GM18520 (cell line): ENCODE data around the gene APMAP.

Experiments
- ATAC-seq: cut with Tn5 transposase; IDR thresholded peaks from one replicate; pipeline ENCODE4 v1.9.1; 2021; ENCODE audit not compliant: unreplicated experiment

APMAP gene

DNA sequence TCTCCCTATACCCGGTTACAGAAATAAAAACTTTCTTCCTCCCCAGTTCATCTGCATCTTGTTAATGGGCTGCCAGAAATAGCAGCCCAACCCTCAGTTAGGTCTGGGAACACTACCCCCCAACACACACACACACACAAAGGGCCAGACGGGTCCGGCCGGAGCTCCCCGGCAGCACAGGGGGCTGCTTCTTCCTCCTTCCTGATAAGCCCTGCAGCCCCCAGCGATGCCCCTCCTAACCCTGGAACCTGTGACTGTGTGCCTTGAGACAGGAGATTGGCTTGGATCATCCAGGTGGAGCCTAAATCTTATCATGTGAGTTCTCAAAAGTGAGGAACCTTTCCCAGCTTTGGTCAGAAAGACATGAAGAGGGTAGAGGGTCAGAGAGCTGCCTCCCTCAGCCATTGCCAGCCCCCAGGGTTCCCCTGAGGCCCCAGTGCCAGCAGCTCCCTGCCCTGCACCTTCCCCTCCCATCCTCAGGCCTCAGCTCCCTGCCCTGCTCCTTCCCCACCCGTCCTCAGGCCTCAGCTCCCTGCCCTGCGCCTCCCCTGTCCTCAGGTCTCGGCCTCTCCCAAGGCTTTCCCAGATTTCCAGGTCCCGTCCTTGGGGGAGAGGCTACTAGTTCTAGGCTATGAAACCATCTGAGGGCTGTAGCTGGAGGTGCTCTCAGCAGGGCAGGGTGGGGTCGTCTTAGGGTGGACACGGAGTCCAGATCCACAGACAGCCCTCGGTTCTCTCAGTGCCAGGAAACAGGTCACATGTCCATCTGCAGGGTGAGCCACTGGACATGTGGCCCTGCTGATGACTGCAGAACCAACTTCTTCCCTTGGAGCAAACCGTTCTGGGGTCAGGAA, 77.9 kb downstream of the APMAP start:
- ATAC-seq, result no peak

DNA sequence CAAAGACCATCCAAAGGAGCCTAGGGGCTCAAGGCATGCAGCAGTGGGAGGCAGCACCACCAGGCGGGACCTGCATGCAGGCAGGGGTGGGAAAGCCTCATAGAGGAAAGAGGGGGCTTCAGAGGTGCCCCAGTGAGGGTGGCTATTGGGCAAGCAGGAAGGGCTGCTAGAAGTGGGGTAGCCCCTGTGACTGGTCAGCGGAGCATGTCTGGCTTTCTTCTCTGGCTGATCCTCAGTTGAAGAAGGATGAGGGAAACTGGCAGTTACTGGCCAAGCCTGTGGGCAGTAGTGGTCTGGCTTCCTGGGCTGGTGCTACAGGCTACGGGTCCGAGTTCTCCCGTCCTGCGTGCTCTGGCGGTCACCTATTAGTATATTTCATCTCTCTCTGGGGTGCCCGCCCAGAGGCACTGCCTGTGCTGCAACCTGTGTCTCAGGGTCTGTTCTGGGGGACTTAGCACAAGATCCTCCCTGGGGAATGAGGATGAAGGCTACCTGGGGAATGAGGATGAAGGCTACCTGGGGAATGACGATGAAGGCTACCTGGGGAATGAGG, 79.4 kb downstream of the APMAP start:
- no peak for ATAC-seq
